DOHH2 (cell line): Measurements from ENCODE around the gene B3GALT5.

Experiments used
- H3F3A ChIP-seq: fragments of 200-600 bp; sonication (generic), shearing (Covaris generic); 2 replicates; pipeline ENCODE4 v1.6.0; 2016; ENCODE audit warnings: antibody characterized with exemption, mild to moderate bottlenecking; ENCODE audit not compliant: control insufficient read depth, insufficient read depth
- H3K27ac ChIP-seq: fragments of 200-600 bp; sonication (generic); 2 replicates; pipeline ENCODE4 v1.5.1; 2014; ENCODE audit warnings: low read depth, mild to moderate bottlenecking, low read length, moderate library complexity
- H3K27me3 ChIP-seq: fragments of 200-600 bp; sonication (generic); 2 replicates; pipeline ENCODE4 v1.6.1; 2014; ENCODE audit warnings: mild to moderate bottlenecking, low read length, mixed read lengths; ENCODE audit not compliant: control insufficient read depth
- H3K36me3 ChIP-seq: fragments of 200-600 bp; sonication (generic); 2 replicates; pipeline ENCODE4 v1.6.1; 2014; ENCODE audit warnings: mild to moderate bottlenecking, low read length, moderate library complexity, mixed read lengths; ENCODE audit not compliant: control insufficient read depth
- H3K4me1 ChIP-seq: fragments of 200-600 bp; sonication (generic); 2 replicates; pipeline ENCODE4 v1.6.1; 2014; ENCODE audit warnings: mild to moderate bottlenecking, low read length, mixed read lengths; ENCODE audit not compliant: control insufficient read depth
- H3K4me2 ChIP-seq: fragments of 200-600 bp; sonication (generic); 2 replicates; pipeline ENCODE4 v1.6.0; 2014; ENCODE audit warnings: mild to moderate bottlenecking, low read length, moderate library complexity
- H3K4me3 ChIP-seq: fragments of 200-600 bp; sonication (generic); 2 replicates; pipeline ENCODE4 v1.5.1; 2014; ENCODE audit warnings: mild to moderate bottlenecking, low read length, mixed read lengths
- H3K79me2 ChIP-seq: fragments of 200-600 bp; sonication (generic); 2 replicates; pipeline ENCODE4 v1.6.1; 2014; ENCODE audit warnings: mild to moderate bottlenecking, low read length, mixed read lengths; ENCODE audit not compliant: control insufficient read depth
- H3K9me2 ChIP-seq: fragments of 200-600 bp; sonication (generic); replicated peaks from 2 replicates; pipeline ENCODE4 v1.6.1; 2014; ENCODE audit warnings: mild to moderate bottlenecking, low read length, mixed read lengths; ENCODE audit not compliant: control insufficient read depth
- H3K9me3 ChIP-seq: fragments of 200-600 bp; sonication (generic); 2 replicates; pipeline ENCODE4 v1.6.1; 2014; ENCODE audit warnings: antibody characterized with exemption, low read length, mixed read lengths; ENCODE audit not compliant: control insufficient read depth, insufficient read depth
- H4K20me1 ChIP-seq: fragments of 200-600 bp; sonication (generic); 2 replicates; pipeline ENCODE4 v1.6.0; 2014; ENCODE audit warnings: low read depth, mild to moderate bottlenecking, antibody characterized with exemption, low read length, moderate library complexity; ENCODE audit not compliant: control insufficient read depth, insufficient read depth
- CTCF ChIP-seq: fragments of 200-600 bp; sonication (generic); IDR thresholded peaks from one replicate; pipeline ENCODE4 v1.5.1; 2014; ENCODE audit warnings: antibody characterized with exemption, mild to moderate bottlenecking, low read depth, low read length; ENCODE audit not compliant: poor library complexity, severe bottlenecking
- EZH2phosphoT487 ChIP-seq: fragments of 200-600 bp; sonication (generic); IDR thresholded peaks from 2 replicates; pipeline ENCODE4 v1.6.1; 2017; ENCODE audit warnings: borderline replicate concordance, mild to moderate bottlenecking, antibody characterized with exemption, low read length, moderate library complexity, mixed read lengths

B3GALT5 gene

GRCh38 chr21:39694750-39695149 is 82.0 kb downstream of the B3GALT5 start:
- H3K9me2 ChIP-seq, result no peaks in the 10 kb centered on the region
- TF ChIP-seq CTCF (no peak), EZH2phosphoT487 (no peak)

DNA sequence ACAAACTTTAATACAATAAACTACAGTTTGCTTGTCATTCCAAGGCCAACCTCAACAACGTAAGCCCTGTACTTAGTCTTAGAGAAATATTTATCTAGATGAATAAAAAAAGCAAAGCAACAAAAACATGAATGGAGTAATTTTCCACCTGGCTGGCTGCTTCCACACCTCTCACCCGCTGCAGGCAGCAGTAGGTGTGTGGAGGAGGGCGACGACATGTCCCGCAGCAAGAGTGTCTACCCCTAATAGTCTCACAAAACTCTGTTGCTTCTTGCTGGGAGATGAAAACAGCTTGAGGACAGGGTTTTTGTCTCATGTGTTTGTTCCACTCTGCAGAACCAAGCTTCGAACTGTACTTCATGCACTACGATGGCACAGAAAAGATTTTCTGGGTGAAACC is 83.5 kb downstream of the B3GALT5 start:
- no peaks in the 10 kb centered on the region for H3F3A ChIP-seq
- H4K20me1 ChIP-seq, result no peaks in the 10 kb centered on the region
- no peak overlapping the region for H3K4me2 ChIP-seq
- no peaks in the 10 kb centered on the region for H3K9me3 ChIP-seq
- H3K27me3 ChIP-seq, result no peaks in the 10 kb centered on the region
- no peaks in the 10 kb centered on the region for H3K36me3 ChIP-seq
- no peak overlapping the region for H3K27ac ChIP-seq
- no peaks in the 10 kb centered on the region for H3K9me2 ChIP-seq
- no peaks in the 10 kb centered on the region for H3K4me1 ChIP-seq
- TF ChIP-seq CTCF (no peak), EZH2phosphoT487 (no peak)
- no peaks in the 10 kb centered on the region for H3K79me2 ChIP-seq
- no peak overlapping the region for H3K4me3 ChIP-seq

More at GRCh38 chr21:39694750-39695149, 82.0 kb downstream of the B3GALT5 start:
- H3F3A ChIP-seq, result no peaks in the 10 kb centered on the region
- H3K9me3 ChIP-seq, result no peaks in the 10 kb centered on the region
- no peak overlapping the region for H3K4me2 ChIP-seq
- no peaks in the 10 kb centered on the region for H3K36me3 ChIP-seq
- no peak overlapping the region for H3K27ac ChIP-seq
- no peaks in the 10 kb centered on the region for H3K79me2 ChIP-seq
- H3K4me3 ChIP-seq, result no peak overlapping the region
- H3K4me1 ChIP-seq, result no peaks in the 10 kb centered on the region
- H3K27me3 ChIP-seq, result no peaks in the 10 kb centered on the region
- no peaks in the 10 kb centered on the region for H4K20me1 ChIP-seq

GRCh38 chr21:39696618-39697017 is 83.9 kb downstream of the B3GALT5 start:
- Histone ChIP-seq H3K4me3 (no peak overlapping the region), H3K4me1 (no peaks in the 10 kb centered on the region), H3K79me2 (no peaks in the 10 kb centered on the region), H4K20me1 (no peaks in the 10 kb centered on the region), H3K4me2 (no peak overlapping the region), H3F3A (no peaks in the 10 kb centered on the region), H3K9me2 (no peaks in the 10 kb centered on the region), H3K27me3 (no peaks in the 10 kb centered on the region), H3K27ac (no peak overlapping the region), H3K36me3 (no peaks in the 10 kb centered on the region), H3K9me3 (no peaks in the 10 kb centered on the region)
- TF ChIP-seq CTCF (no peak), EZH2phosphoT487 (no peak)

DNA sequence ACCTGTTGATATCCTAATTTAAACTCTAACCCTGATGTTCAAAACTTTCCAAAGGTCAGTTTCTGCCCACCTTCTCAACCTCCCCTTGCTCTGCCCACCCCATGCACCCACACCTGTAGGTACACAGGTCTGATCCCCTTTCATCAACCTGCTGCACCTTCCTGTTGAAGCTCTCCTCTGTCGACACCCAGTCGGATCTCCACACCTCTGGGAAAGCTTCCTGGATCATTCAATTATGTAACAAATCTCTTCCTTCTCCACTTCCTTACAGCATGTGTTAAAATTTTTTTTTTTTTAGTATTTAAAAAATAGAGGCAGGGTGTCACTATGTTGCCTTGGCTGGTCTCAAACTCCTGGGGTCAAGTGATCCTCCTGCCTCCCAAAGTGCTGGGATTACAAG is 87.6 kb downstream of the B3GALT5 start:
- Histone ChIP-seq H3K9me3 (no peaks in the 10 kb centered on the region), H3K27ac (no peak overlapping the region), H3F3A (no peaks in the 10 kb centered on the region), H3K27me3 (no peaks in the 10 kb centered on the region), H3K9me2 (no peaks in the 10 kb centered on the region), H3K4me3 (no peak overlapping the region), H3K79me2 (no peaks in the 10 kb centered on the region), H3K4me2 (no peak overlapping the region), H3K36me3 (no peaks in the 10 kb centered on the region), H3K4me1 (no peaks in the 10 kb centered on the region), H4K20me1 (no peaks in the 10 kb centered on the region)
- no peak for TF ChIP-seq EZH2phosphoT487
- no peak for TF ChIP-seq CTCF
